Measurements from ENCODE around the gene EPX.

The EPX gene

GRCh38 chr17:58219007-58219788 is 26.7 kb downstream of the EPX start, which contains the start of gene MKS1 (continued):
- TF ChIP-seq ZNF148 (tag by site-specific recombination; IDR thresholded peaks at IDR 0.05; ENCODE audit: borderline replicate concordance) = no peak
- no peak for TF ChIP-seq KLF8 (tag by site-specific recombination; IDR thresholded peaks at IDR 0.05)
- no peak for TF ChIP-seq ZNF530 (tag by site-specific recombination; IDR thresholded peaks at IDR 0.05; ENCODE audit: low read depth)
- no peak for TF ChIP-seq ZNF37A (tag by site-specific recombination; IDR thresholded peaks at IDR 0.05)
- no peak for TF ChIP-seq BCL6B (tag by site-specific recombination; IDR thresholded peaks at IDR 0.05)
- no peak for TF ChIP-seq ZNF645 (tag by site-specific recombination; IDR thresholded peaks at IDR 0.05)
- peak; percentile 95 for TF ChIP-seq ZNF341 (tag by site-specific recombination; IDR thresholded peaks at IDR 0.05; ENCODE audit: low read depth)
- TF ChIP-seq ZEB2 (tag by site-specific recombination; IDR thresholded peaks at IDR 0.05) = peak; percentile 76; the same call in 1 of the 2 replicates
- TF ChIP-seq PATZ1 (tag by site-specific recombination; IDR thresholded peaks at IDR 0.05) = peak; percentile 62
- TF ChIP-seq ZNF701 (tag by site-specific recombination; IDR thresholded peaks at IDR 0.05) = no peak
- no peak for TF ChIP-seq ZNF488 (tag by site-specific recombination; IDR thresholded peaks at IDR 0.05)
- no peak for TF ChIP-seq ZNF658 (tag by site-specific recombination; IDR thresholded peaks at IDR 0.05)
- no peak for TF ChIP-seq ZBTB1 (tag by site-specific recombination; IDR thresholded peaks at IDR 0.05)
- 0 out of 2 replicates have a peak, but pooled peaks have one; percentile 12 for TF ChIP-seq ZNF24 (tag by site-specific recombination; IDR thresholded peaks at IDR 0.05)
- TF ChIP-seq ZNF391 (tag by site-specific recombination; IDR thresholded peaks at IDR 0.05; ENCODE audit: borderline replicate concordance, low read depth) = no peak
- TF ChIP-seq TRIM28 (IDR thresholded peaks at IDR 0.05; ENCODE audit: borderline replicate concordance, low read length) = no peak
- TF ChIP-seq WT1 (tag by site-specific recombination; IDR thresholded peaks at IDR 0.05) = no peak
- no peak for TF ChIP-seq ZNF248 (tag by site-specific recombination; IDR thresholded peaks at IDR 0.05)
- no peak for TF ChIP-seq SCRT1 (tag by site-specific recombination; IDR thresholded peaks at IDR 0.05; ENCODE audit: borderline replicate concordance)
- no peak for TF ChIP-seq ZNF362 (tag by site-specific recombination; IDR thresholded peaks at IDR 0.05)
- no peak for TF ChIP-seq ZNF10 (tag by site-specific recombination; IDR thresholded peaks at IDR 0.05)
- no peak for TF ChIP-seq ZNF175 (tag by site-specific recombination; IDR thresholded peaks at IDR 0.05)
- 0 out of 2 replicates have a peak, but pooled peaks have one; percentile 62 for TF ChIP-seq PRDM10 (tag by site-specific recombination; IDR thresholded peaks at IDR 0.05)
- no peak for TF ChIP-seq SETDB1 (IDR thresholded peaks at IDR 0.05; ENCODE audit: insufficient read length, low read length)
- TF ChIP-seq ZNF513 (tag by site-specific recombination; IDR thresholded peaks at IDR 0.05) = no peak
